ENCODE data around the gene NSUN4.
"Not testable (repeated sequence)": the region's sequence is repeated elsewhere in the genome, so short reads cannot be mapped to it uniquely, and the experiment has no call there.

NSUN4 gene

DNA sequence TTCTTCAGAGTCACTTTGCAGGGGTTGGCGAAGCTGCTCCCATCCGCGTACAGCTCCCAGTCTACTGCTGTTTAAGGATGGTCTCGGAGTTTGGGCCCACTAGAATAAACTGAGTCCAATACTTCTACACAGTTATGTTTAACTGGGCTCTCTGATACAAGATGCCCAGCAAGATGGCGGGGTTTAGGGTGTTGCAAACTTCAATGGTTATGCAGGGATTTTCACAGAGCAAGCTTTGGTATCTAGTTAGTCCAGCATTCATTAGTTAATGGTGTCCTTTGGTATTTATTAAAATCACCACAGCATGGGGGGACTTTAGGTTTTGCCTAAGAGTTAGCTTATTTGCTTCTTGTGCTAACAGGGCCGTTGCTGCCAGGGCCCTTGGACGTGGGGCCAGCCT, 12.4 kb upstream of the NSUN4 start:
- DNase-seq = not testable (repeated sequence)

DNA sequence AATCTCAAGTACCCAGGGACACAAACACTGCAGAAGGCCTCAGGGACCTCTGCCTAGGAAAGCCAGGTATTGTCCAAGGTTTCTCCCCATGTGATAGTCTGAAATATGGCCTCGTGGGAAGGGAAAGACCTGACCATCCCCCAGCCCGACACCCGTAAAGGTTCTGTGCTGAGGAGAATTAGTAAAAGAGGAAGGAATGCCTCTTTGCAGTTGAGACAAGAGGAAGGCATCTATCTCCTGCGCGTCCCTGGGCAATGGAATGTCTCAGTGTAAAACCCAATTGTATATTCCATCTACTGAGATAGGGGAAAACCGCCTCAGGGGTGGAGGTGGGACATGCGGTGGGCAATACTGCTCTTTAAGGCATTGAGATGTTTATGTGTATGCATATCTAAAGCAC, 10.8 kb upstream of the NSUN4 start:
- DNase-seq = not testable (repeated sequence)

DNA sequence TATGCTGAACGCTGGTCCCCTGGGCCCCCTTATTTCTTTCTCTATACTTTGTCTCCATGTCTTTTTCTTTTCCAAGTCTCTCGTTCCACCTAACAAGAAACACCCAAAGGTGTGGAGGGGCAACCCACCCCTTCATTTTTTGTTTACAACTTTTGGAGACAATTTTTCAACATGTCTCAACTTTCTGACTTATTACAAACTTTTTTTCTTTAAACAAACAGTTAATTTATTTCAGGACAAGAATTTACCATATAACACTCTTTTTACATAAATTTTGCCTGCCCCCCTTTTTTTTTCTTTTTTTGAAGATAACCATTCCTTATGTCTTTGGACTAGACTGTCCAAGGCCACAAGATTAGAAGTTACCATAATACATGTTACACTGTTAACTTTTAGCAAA, 10.2 kb upstream of the NSUN4 start:
- DNase-seq = not testable (repeated sequence)

DNA sequence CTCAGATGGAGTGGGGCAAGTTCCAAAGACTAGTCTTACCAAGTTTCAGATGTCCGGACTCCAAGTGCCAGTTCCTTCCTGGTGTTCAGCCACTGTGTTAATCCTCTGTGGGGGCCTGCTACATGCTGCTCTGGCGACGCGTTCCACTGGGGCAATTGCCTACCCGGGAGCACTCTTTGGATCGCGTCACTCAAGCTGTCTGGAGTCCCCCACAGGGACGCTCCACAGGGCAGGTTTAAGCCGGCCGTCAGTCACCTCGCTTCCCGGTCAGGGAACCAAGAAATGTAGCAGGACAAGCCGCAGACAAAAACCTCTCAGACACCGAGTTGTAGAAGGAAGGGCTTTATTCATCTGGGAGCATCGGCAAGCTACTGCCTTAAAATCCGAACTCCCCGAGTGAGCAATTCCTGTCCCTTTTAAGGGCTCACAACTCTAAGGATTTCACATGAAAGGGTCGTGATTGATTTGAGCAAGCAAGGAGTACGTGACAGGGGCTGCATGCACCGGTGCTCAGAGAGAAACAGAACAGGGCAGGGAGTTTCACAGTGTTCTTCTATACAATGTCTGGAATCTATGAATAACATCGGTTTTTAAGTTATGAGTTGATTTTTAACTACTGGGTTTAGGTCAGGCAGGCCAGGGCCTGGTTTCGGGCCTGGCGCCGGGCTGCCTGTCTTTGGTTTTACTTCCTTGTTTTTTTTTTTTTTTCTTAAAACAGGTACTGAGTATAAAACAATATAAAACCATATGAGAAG, 8.6 kb upstream of the NSUN4 start:
- DNase-seq = not testable (repeated sequence)

DNA sequence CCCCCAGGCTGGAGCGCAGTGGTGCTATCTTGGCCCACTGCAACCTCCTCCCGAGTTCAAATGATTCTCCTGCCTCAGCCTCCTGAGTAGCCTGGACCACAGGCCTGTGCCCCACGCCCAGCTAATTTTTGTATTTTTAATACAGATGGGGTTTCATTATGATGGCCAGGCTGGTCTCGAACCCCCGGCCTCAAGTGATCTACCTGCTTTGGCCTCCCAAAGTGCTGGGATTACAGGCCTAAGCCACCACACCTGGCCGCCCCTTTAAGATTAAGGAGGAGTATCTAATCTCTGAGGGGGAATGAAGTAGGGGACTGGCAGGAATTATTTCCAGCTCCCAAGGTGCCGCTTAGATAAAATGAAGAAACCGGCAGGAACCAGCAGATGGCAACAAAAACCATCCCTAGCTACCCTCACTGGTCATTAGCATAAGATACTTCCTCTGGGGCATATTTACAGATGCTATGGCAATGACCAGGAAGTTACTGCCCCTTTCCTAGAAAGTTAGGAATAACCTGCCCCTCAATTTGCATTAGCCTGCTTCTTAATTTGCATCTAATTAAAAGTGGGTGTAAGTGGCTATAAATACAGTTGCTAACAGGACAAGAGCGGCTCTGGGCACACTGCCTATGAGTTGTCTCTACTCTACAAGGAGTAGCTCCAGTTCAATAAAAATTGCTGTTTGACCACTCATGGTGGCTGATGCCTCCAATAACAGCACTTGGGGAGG, 7.1 kb upstream of the NSUN4 start:
- DNase-seq = peak; percentile 17

DNA sequence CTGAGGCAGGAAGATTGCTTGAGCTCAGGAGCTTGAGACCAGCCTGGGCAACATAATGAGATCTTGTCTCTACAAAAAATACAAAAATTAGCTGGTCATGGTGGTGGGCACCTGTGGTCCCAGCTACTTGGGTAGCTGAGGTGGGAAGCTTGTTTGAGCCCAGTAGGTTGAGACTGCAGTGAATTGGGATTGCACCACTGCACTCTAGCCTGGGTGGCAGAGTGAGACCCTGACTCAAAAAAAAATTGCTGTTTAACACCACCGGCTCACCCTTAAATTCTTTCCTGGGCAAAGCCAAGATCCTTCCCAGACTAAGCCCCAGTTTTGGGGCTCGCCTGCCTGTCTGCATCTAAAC, 6.6 kb upstream of the NSUN4 start:
- DNase-seq = no peak

DNA sequence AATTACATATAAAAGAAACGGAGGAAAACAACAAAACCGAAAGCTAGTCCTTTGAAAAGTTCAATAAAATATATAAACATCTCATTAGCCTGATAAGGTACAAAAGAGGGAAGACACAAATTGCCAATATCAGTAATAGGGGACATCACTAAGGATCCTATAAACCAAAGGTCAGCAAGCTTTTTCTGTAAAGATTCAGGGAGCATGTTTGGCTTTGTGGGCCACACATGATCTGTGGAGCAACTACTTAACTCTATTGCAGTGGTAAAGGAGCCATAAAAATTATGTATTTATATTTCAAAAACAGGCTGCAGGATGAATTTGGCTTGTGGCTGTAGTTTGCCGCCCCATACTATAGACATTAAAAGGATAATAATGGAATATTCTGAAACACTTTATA, 5.5 kb upstream of the NSUN4 start:
- DNase-seq = no peak

DNA sequence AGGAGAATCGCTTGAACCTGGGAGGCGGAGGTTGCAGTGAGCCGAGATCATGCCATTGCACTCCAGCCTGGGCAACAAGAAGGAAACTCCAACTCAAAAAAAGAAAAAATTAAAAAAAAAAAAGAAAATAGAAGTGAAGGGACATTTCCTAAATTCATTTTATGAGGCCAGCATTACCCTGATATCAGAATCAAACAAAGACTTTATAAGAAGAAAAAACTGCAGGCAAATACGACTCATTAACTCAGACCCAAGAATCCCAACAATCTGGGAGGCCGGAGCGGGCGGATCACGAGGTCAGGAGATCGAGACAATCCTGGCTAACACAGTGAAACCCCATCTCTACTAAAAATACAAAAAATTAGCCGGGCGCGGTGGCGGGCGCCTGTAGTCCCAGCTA, 3.2 kb upstream of the NSUN4 start:
- DNase-seq = not testable (repeated sequence)

DNA sequence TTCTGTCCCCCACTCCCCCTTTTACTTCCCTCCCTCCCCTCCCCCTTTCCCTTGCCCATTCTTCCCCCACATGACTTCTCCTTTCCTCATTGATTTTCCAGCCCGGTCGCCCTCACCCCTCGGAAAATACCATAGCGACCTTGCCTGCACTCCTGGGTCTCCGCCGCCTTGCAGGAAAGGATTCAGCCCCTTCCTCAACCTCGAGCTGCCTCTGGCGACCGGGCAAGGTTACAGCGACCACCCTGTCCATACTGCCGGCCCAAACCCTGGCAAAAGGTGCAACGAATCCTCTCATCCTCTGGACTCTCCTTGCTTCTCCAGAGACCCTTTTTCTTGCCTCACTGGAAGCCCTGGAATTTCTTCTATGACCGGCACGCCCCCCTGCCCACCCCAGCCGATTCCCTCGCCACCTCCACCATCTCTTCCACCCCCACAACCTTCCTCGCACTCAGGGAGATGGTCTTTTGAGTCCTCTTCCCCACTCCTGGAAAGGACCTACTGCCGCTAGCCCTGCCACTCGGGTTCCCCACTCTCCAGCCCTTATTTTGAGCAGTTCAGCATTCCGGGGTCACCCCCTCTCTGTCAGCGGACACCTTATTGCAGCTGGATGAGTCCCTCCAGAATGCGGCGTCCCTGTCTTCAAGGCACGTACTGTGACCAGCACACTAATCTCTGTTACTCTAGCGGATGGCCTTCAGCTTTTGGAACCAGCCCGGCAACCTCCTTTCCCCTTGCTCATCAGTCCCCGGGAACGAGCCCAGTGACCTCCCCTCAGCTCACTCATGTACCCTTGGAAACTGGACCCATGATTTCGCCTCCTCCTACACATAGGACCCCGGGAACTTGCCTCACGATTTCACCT, 846 bp downstream of the NSUN4 start:
- DNase-seq = no peak

DNA sequence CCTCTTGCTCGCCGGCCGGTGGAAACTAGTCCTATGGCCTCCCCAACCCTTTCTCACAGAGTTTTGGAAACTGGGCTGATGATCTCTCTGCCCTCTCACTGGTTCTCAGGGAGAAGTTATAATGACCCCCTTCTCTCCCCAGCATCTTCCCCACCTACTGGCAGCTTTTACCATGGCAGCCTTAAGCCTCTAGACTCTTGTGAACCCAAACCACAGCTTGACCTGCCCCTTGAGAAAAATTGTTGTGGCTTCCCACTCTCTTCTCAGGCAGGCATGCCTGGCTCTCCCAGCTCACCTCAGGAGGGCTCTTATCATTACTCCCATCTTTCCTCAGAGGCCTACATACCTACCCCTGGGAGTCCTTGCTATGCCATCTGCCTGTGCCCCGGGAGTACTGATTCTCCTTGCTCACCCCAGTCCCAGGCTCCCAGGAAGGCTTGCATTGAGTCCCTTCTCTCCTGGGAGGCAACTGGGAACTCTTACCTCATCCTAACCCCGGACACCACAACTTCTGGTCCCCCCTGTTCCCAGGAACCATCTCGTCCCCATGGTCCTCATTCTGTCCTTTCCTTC, 1.6 kb downstream of the NSUN4 start:
- peak; percentile 24 for DNase-seq

DNA sequence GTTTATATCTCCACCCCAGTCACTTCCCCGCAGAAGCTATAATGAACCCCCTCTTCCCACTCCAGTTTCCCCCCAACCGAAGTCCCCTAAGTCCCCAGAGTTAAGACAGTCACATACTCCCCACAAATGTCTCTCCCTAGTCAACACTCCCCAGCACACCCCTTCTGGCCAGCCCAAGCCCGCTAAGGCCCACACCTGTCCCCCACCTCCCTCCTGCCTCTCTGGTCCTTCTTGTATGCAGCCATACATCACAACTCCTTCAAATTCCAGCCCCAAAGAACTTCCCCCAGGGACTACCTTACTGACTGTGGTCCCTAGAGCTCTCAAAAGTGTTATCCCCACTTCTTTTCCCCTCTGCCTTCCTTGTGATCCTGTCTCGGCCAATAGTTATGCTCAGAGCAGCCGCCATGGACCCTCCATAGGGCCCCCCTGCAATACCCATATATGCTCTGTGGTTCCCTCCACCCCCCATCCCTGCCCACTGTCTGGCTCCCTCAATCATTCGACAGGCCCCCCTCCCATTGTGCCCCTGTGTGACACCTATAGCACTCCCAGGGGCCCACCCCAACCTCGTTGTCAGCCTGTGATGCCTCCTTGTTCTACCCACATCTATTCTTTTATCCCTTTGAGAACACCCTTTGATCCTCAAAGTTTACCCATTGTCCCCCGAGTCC, 2.2 kb downstream of the NSUN4 start:
- no peak for DNase-seq

DNA sequence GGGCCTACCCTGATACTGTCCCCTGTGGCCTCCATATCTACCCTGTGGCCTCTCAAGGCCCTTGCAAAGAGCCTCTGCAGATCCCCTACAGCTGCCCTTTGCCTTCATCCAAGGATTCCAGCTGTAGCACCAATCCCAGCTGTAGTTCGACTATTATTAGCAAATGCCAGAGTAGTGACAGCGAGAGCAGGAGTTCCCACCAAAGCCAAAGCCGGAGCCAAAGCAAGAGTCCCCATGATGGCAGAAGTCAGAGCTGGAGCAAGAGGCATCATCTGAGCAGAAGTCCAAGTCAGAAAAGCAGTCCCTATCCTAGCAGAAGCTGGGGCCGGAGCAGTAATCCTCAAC, 2.7 kb downstream of the NSUN4 start:
- DNase-seq = no peak

DNA sequence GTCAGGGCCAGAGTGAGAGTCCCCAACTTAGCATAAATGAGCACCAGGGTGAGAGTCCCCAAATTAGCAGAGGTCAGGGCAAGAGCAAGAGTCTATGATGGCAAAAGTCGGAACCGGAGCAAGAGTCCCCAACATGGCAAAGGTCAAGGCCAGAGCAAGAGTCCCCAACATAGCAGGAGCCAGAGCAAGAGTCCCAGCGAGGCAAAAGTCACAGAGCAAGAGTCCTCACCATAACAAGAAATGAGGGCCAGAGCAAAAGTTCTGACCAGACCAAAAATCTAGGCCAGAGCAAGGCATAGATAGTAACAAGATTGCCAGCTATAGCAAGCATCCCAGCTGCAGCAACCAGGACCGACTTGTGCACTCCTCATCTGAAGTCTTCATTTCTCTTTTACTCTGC, 3.1 kb downstream of the NSUN4 start:
- no peak for DNase-seq

DNA sequence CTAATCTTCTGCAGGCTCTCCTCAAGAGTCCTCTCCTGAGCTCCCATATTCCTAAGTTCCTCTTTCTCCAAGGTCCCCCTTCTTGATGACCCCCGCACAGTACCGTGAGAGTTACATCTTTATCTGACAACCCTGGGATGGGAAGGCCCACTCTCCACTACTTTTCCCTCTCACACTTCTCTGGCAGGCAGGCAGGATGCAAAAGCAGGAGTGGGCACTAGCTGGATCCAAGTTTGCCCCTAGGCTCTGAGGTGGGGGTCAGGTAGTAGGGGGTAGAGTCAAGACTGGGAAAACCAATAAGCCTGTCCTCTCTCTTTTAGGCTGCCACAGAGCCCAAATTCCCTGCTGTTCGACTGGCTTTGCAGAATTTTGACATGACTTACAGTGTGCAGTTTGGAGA, 3.9 kb downstream of the NSUN4 start:
- DNase-seq = no peak

DNA sequence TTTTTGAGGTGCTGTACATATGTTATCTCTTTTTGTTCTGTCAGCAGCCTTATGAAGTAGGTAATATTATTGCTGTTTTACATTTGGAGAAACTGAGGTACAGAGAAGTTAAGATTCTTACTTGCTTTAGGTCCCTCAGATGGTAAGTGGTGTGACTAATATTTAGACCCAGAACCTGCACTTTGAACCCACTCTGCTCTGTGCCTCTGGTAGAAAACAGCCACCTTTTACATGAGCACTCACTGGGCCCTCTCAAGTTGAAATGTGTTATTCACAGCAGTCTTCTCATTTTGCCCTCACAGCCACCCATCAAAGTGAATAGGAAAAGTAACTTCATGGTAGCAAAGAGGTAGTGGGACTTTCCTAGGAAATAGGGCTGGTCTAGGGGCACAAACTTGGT, 4.7 kb downstream of the NSUN4 start:
- DNase-seq = no peak

DNA sequence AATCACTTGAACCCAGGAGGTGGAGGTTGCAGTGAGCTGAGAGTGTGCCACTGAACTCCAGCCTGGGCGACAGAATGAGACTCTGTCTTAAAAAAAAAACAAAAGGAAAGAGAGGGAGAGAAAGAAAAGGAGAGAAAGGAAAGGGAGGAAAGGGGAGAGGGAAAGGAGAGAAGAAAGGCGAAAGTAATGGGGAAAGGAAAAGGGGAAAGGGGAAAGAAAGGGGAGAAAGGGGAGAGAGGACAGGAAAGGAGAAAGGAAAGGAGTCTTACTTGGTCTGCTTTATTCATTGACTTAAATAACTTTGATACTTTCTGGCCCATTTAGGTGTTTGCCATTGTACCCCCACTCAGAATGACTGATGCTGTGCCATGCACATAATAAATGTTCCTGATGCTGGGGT, 11.8 kb downstream of the NSUN4 start:
- no peak for DNase-seq

DNA sequence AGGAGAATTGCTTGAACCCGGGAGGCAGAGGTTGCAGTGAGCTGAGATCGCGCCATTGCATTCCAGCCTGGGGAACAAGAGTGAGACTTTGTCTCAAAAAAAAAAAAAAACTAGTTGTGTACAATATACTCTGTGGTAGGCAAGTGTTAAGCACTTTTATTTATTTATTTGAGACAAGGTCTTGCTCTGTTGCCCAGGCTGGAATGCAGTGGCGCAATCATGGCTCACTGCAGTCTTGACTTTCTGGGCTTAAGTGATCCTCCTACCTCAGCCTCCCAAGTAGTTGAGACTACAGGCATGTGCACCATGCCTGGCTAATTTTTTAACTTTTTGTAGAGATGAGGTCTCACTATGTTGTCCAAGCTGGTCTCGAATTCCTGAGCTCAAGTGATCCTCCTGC, 15.3 kb downstream of the NSUN4 start:
- DNase-seq = not testable (repeated sequence)

DNA sequence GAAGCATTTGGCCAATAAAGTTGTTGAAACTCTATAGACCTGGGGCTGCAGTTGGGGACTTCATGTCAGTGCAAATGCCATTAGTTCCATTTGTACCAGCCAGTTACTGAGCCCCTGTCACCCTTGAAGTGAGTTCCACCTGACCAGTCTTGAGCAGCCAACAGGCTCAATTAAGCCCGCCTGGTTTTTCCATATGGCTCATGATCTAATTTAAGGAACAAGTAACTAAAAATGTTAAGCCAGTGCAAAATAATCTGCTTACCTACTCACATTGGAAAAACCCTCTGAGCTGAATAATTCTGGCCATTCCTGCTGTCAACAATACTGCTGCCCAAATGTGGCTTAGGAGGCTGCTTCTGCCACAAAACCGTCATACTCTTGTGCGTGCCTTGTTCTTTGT, 21.6 kb downstream of the NSUN4 start:
- DNase-seq = no peak

DNA sequence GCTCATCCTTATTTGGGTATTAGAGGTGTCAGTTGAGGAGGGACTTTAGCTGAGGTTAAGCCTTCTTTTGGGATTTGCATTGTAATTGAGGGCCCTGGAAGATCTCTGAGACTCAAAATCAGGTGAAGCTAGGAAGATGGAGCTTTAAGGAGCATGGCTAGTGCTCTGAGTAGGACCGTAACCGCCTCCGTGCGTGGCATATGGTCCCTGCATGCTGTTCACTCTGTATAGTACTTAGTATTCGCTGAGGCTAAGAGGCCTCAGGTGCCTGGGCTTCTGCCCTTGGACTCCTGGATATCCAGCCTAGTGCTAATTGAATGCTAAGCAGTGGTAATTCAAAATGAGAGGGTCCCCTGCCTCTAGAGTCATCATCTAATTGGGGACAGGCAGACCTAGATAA, 22.5 kb downstream of the NSUN4 start:
- no peak for DNase-seq

DNA sequence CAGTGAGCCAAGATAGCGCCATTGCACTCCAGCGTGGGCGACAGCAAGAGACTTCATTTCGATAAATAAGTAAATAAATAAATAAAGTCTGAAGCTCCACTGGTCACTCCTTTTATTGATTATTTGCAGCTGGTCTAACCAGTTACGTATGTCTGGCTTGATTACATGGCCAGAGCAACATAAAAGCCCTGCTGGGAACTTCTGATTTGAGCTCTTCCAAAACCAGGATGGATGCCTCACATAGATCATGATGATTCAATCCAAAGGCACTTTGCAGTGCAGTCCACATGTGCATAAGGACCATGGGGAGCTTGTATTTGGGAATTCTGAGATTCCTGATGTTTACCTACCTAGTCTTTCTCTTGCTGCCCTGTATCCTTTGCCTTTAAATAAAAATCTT, 24.0 kb downstream of the NSUN4 start:
- peak; percentile 41 for DNase-seq

DNA sequence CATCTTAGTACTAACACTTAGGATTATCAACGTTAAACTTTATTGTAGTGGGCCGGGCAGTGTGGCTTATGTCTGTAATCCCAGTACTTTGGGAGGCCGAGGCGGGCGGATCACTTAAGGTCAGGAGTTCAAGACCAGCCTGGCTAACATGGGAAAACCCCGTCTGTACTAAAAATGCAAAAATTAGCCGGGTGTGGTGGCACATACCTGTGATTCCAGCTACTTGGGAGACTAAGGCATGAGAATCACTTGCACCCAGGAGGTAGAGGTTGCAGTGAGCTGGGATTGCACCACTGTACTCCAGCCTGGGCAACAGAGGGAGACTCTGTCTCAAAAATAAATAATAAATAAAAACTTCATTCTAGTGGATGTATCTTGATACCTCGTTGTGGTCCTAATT, 25.2 kb downstream of the NSUN4 start:
- not testable (repeated sequence) for DNase-seq

DNA sequence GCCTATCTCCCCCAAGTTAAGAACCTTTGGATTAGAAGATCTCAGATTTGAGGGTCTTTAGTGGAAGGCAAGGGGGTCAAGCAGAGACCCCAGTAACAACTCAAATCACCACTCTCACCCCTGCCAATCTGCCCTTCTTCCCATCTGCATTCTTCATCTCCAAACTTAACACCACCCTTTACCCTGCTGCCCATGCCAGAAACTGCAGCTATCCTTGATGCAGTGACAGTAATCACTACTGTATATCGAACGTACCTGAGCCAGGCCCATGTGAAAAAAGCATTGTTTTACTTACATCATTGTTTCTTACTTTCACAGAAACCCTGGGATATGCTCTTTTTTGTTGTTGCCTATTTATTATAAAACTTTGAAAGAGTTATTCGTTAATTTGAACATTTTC, 26.5 kb downstream of the NSUN4 start:
- no peak for DNase-seq

DNA sequence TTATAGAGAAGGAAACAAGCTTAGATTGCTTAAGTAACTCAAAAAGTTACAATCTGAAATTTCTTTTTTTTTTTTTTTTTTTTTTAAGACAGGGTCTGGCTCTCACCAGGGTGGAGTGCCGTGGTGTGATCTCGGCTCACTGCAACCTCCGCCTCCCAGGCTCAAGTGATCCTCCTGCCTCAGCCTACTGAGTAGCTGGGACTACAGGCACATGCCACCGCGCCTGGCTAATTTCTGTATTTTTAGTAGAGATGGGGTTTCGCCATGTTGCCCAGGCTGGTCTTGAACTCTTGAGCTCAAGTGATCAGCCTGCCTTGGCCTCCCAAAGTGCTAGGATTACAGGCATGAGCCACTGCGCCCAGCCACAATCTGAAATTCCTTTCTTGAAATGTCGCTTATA, 27.1 kb downstream of the NSUN4 start:
- DNase-seq = not testable (repeated sequence)

All from fibroblast of skin of abdomen (primary cell).